Measurements from ENCODE around the gene ZNF296.

Gene ZNF296

DNA sequence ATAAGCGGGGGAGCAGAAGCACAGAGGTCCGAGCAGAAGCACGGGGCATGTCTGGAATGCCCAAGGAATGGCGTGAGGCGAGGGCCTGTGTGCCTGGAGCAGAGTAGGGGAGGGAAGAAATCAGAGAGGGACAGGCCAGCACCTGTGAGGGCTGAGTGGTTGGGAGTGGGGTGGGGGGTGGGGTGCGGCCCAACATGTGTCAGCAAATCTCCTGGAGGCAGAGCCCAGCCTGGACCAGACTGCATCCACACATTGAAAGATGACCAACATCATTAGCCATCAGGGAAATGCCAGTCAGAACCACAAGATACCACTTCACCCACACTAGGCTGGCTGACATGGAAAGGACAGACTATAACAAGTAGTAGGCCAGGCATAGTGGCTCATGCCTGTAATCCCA is 26.2 kb downstream of the ZNF296 start:
- H3K4me3 ChIP-seq (ENCODE audit: control insufficient read depth, low read depth, low read length), result no peak overlapping the region
- no peak for DNase-seq (ENCODE audit: low read depth)
- TF ChIP-seq, protein P1, sequence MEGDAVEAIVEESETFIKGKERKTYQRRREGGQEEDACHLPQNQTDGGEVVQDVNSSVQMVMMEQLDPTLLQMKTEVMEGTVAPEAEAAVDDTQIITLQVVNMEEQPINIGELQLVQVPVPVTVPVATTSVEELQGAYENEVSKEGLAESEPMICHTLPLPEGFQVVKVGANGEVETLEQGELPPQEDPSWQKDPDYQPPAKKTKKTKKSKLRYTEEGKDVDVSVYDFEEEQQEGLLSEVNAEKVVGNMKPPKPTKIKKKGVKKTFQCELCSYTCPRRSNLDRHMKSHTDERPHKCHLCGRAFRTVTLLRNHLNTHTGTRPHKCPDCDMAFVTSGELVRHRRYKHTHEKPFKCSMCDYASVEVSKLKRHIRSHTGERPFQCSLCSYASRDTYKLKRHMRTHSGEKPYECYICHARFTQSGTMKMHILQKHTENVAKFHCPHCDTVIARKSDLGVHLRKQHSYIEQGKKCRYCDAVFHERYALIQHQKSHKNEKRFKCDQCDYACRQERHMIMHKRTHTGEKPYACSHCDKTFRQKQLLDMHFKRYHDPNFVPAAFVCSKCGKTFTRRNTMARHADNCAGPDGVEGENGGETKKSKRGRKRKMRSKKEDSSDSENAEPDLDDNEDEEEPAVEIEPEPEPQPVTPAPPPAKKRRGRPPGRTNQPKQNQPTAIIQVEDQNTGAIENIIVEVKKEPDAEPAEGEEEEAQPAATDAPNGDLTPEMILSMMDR (conservative IDR thresholded peaks at IDR 0.05; ENCODE audit: control insufficient read depth, insufficient read depth, low read depth, low read length), result no peak

DNA sequence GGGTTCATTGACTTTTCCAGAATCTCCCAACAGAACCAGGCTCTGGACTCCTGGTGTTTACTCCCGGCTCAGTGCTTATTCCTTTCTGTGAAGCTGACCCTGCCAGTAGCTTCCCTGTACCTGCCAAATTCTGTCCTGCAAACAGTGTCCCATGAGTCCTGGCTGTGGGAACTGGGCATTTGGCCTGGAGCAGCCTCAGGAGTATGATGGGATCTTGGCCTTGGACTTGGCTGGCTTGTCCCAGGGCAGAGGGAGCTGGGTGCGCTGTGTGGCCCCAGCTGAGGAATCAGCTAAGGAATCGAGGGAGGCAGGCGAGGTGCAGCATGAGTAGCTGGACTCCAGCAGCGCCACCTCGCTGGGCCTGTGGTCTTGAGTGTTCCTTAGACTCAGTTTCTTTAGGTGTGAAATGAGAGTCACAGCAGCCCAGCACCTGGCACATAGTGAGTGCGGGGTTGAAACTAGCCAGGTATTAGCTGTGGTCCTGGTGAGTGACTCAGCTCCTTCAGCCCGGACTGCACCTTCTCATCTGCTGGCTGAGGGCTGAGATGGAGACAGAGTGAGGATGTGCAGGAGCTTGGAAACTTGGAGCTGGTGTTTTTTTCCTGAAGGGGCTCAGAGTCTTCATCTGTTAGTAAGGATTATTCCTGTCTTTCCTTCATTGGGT is 27.1 kb downstream of the ZNF296 start:
- no peak for DNase-seq (ENCODE audit: low read depth)
- H3K4me3 ChIP-seq (ENCODE audit: control insufficient read depth, low read depth, low read length), result no peak overlapping the region
- TF ChIP-seq, protein P1 (conservative IDR thresholded peaks at IDR 0.05; ENCODE audit: control insufficient read depth, insufficient read depth, low read depth, low read length), result no peak

- TF ChIP-seq, protein P1 (conservative IDR thresholded peaks at IDR 0.05; ENCODE audit: control insufficient read depth, insufficient read depth, low read depth, low read length), result no peak
- DNase-seq (ENCODE audit: low read depth), result no peak
- no peak overlapping the region for H3K4me3 ChIP-seq (ENCODE audit: control insufficient read depth, low read depth, low read length)
Observed at GRCh38 chr19:45047188-45047797, 29.0 kb downstream of the ZNF296 start.

DNA sequence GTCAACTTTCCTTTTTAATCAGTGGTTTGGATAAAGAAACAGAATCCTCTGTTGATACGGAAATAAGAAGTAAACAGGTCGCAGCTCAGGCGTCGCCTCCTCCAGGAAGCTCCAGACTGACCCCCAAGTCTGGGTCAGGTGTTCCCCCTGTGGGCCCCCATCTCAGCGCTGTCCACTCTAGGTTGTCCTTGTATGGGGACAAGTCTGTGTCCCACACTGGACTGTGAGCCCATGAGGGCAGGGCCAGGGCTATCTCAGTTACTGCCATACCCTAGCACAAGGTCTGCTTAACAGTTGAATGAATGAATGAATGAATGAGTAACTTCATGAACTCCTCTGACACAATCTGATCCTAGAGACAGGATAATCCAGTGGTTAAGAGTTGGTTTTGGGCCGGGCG is 29.9 kb downstream of the ZNF296 start:
- TF ChIP-seq, protein P1 (conservative IDR thresholded peaks at IDR 0.05; ENCODE audit: control insufficient read depth, insufficient read depth, low read depth, low read length), result no peak
- H3K4me3 ChIP-seq (ENCODE audit: control insufficient read depth, low read depth, low read length), result no peak overlapping the region
- no peak for DNase-seq (ENCODE audit: low read depth)

GRCh38 chr19:45045671-45046353 is 30.5 kb downstream of the ZNF296 start:
- TF ChIP-seq, protein P1 (conservative IDR thresholded peaks at IDR 0.05; ENCODE audit: control insufficient read depth, insufficient read depth, low read depth, low read length), result no peak
- DNase-seq (ENCODE audit: low read depth), result no peak

GRCh38 chr19:45041125-45041524 is 35.2 kb downstream of the ZNF296 start:
- H3K4me3 ChIP-seq (ENCODE audit: control insufficient read depth, low read depth, low read length), result no peak overlapping the region
- DNase-seq (ENCODE audit: low read depth), result no peak
- TF ChIP-seq, protein P1 (conservative IDR thresholded peaks at IDR 0.05; ENCODE audit: control insufficient read depth, insufficient read depth, low read depth, low read length), result no peak

More at GRCh38 chr19:45045671-45046353, 30.5 kb downstream of the ZNF296 start:
- H3K4me3 ChIP-seq (ENCODE audit: control insufficient read depth, low read depth, low read length), result no peak overlapping the region
